ENCODE data around the gene ASCL5. TPM values are rescaled to one million over a fixed set of nuclear protein-coding genes. Genes with fewer than 3 reads are reported as not detected.

ASCL5 gene
- total RNA-seq, 1 donor from 2014 or later = not detected

GRCh38 chr1:201119206-201120197 lies 7.5 kb downstream of the ASCL5 start:
- peaks cover 40% of the 10 kb centered on the region for H3K27me3 Mint-ChIP-seq (ENCODE audit: low read depth)
- H3K4me1 Mint-ChIP-seq (ENCODE audit: low read depth) = peaks cover 2% of the 10 kb centered on the region
- H3K4me3 Mint-ChIP-seq (ENCODE audit: low read depth) = no peak overlapping the region
- intact Hi-C loops (cut with micrococcal nuclease) = loop anchor here (10.0 kb wide), 1 partner anchor 495 kb away; the partner anchor contains the start of gene KIF14
- H3K9me3 Mint-ChIP-seq = no peaks in the 10 kb centered on the region
- peak; percentile 29 for DNase-seq (ENCODE audit: low spot score)
- no peak overlapping the region for H3K27ac Mint-ChIP-seq
- H3K36me3 Mint-ChIP-seq (ENCODE audit: low read depth) = no peaks in the 10 kb centered on the region

- no peaks in the 10 kb centered on the region for H3K9me3 Mint-ChIP-seq
- H3K4me1 Mint-ChIP-seq (ENCODE audit: low read depth) = peaks cover 2% of the 10 kb centered on the region
- no peak for DNase-seq (ENCODE audit: low spot score)
- no peak overlapping the region for H3K4me3 Mint-ChIP-seq (ENCODE audit: low read depth)
- H3K27ac Mint-ChIP-seq = no peak overlapping the region
- intact Hi-C loops (cut with micrococcal nuclease) = loop anchor here (10.0 kb wide), 1 partner anchor 491 kb away; the partner anchor contains the start of gene KIF14
- no peaks in the 10 kb centered on the region for H3K36me3 Mint-ChIP-seq (ENCODE audit: low read depth)
- peaks cover 46% of the 10 kb centered on the region for H3K27me3 Mint-ChIP-seq (ENCODE audit: low read depth)
Measured at GRCh38 chr1:201116091-201116490, 10.9 kb downstream of the ASCL5 start.

- intact Hi-C loops (cut with micrococcal nuclease) = loop anchor here (2.0 to 10.0 kb wide), 2 partner anchors 143 to 491 kb away; partner anchors contain the start of gene KIF14
- no peak for DNase-seq (ENCODE audit: low spot score)
- Mint-ChIP-seq H3K4me1 (ENCODE audit: low read depth) (peaks cover 2% of the 10 kb centered on the region), H3K9me3 (no peaks in the 10 kb centered on the region), H3K36me3 (ENCODE audit: low read depth) (no peaks in the 10 kb centered on the region), H3K27ac (no peak overlapping the region), H3K4me3 (ENCODE audit: low read depth) (no peak overlapping the region), H3K27me3 (ENCODE audit: low read depth) (peaks cover 45% of the 10 kb centered on the region)
Measured at GRCh38 chr1:201115390-201115937, 11.5 kb downstream of the ASCL5 start.

GRCh38 chr1:201114245-201115131 lies 12.5 kb downstream of the ASCL5 start:
- H3K27ac Mint-ChIP-seq = no peak overlapping the region
- no peaks in the 10 kb centered on the region for H3K36me3 Mint-ChIP-seq (ENCODE audit: low read depth)
- H3K4me1 Mint-ChIP-seq (ENCODE audit: low read depth) = peaks cover 2% of the 10 kb centered on the region
- intact Hi-C loops (cut with micrococcal nuclease) = loop anchor here (1.0 to 10.0 kb wide), 3 partner anchors 28 to 490 kb away; partner anchors contain the start of gene KIF14
- peak overlapping the region; percentile 80 for H3K4me3 Mint-ChIP-seq (ENCODE audit: low read depth)
- peak; percentile 54 for DNase-seq (ENCODE audit: low spot score)
- peaks cover 43% of the 10 kb centered on the region for H3K27me3 Mint-ChIP-seq (ENCODE audit: low read depth)
- no peaks in the 10 kb centered on the region for H3K9me3 Mint-ChIP-seq

- no peak for DNase-seq (ENCODE audit: low spot score)
- no peak overlapping the region for H3K27ac Mint-ChIP-seq
- intact Hi-C loops (cut with micrococcal nuclease) = loop anchor here (1.0 to 10.0 kb wide), 3 partner anchors 27 to 489 kb away; partner anchors contain the start of gene KIF14
- peak overlapping the region; percentile 80 for H3K4me3 Mint-ChIP-seq (ENCODE audit: low read depth)
- H3K27me3 Mint-ChIP-seq (ENCODE audit: low read depth) = peaks cover 37% of the 10 kb centered on the region
- no peaks in the 10 kb centered on the region for H3K36me3 Mint-ChIP-seq (ENCODE audit: low read depth)
- H3K4me1 Mint-ChIP-seq (ENCODE audit: low read depth) = peaks cover 2% of the 10 kb centered on the region
- H3K9me3 Mint-ChIP-seq = no peaks in the 10 kb centered on the region
Measured at GRCh38 chr1:201113451-201114244, 13.3 kb downstream of the ASCL5 start.

- peaks cover 2% of the 10 kb centered on the region for H3K4me1 Mint-ChIP-seq (ENCODE audit: low read depth)
- H3K9me3 Mint-ChIP-seq = no peaks in the 10 kb centered on the region
- intact Hi-C loops (cut with micrococcal nuclease) = loop anchor here (10.0 kb wide), 1 partner anchor 488 kb away; the partner anchor contains the start of gene KIF14
- H3K36me3 Mint-ChIP-seq (ENCODE audit: low read depth) = no peaks in the 10 kb centered on the region
- H3K27me3 Mint-ChIP-seq (ENCODE audit: low read depth) = peaks cover 36% of the 10 kb centered on the region
- H3K4me3 Mint-ChIP-seq (ENCODE audit: low read depth) = no peak overlapping the region
- no peak for DNase-seq (ENCODE audit: low spot score)
- H3K27ac Mint-ChIP-seq = no peak overlapping the region
Measured at GRCh38 chr1:201112926-201113325, 14.1 kb downstream of the ASCL5 start.

- no peaks in the 10 kb centered on the region for H3K9me3 Mint-ChIP-seq
- H3K36me3 Mint-ChIP-seq (ENCODE audit: low read depth) = no peaks in the 10 kb centered on the region
- H3K4me1 Mint-ChIP-seq (ENCODE audit: low read depth) = peaks cover 2% of the 10 kb centered on the region
- DNase-seq (ENCODE audit: low spot score) = no peak
- intact Hi-C loops (cut with micrococcal nuclease) = loop anchor here (10.0 kb wide), 1 partner anchor 487 kb away; the partner anchor contains the start of gene KIF14
- H3K27ac Mint-ChIP-seq = no peak within 1 kb of the TSS
- no peak within 1 kb of the TSS for H3K4me3 Mint-ChIP-seq (ENCODE audit: low read depth)
- H3K27me3 Mint-ChIP-seq (ENCODE audit: low read depth) = peaks cover 32% of the 10 kb centered on the region
Measured at GRCh38 chr1:201112173-201112731, 14.7 kb downstream of the ASCL5 start, which contains the start of gene CACNA1S. Gene CACNA1S (minus strand): TSS chr1:201112426. CDS start chr1:201112339, 87 bp downstream.

GRCh38 chr1:201111672-201112071 lies 15.3 kb downstream of the ASCL5 start:
- no peak for DNase-seq (ENCODE audit: low spot score)
- Mint-ChIP-seq H3K36me3 (ENCODE audit: low read depth) (no peaks in the 10 kb centered on the region), H3K4me1 (ENCODE audit: low read depth) (peaks cover 2% of the 10 kb centered on the region), H3K4me3 (ENCODE audit: low read depth) (no peak overlapping the region), H3K27me3 (ENCODE audit: low read depth) (peaks cover 30% of the 10 kb centered on the region), H3K27ac (no peak overlapping the region), H3K9me3 (no peaks in the 10 kb centered on the region)
- intact Hi-C loops (cut with micrococcal nuclease) = loop anchor here (10.0 kb wide), 1 partner anchor 487 kb away; the partner anchor contains the start of gene KIF14

- Mint-ChIP-seq H3K36me3 (ENCODE audit: low read depth) (no peaks in the 10 kb centered on the region), H3K4me1 (ENCODE audit: low read depth) (peaks cover 2% of the 10 kb centered on the region)
Measured at GRCh38 chr1:201111156-201111555, 15.8 kb downstream of the ASCL5 start.

GRCh38 chr1:201110616-201111015 lies 16.4 kb downstream of the ASCL5 start:
- H3K4me1 Mint-ChIP-seq (ENCODE audit: low read depth) = peaks cover 2% of the 10 kb centered on the region

More at GRCh38 chr1:201111156-201111555, 15.8 kb downstream of the ASCL5 start:
- Mint-ChIP-seq H3K27ac (no peak overlapping the region), H3K9me3 (no peaks in the 10 kb centered on the region), H3K4me3 (ENCODE audit: low read depth) (no peak overlapping the region), H3K27me3 (ENCODE audit: low read depth) (peaks cover 25% of the 10 kb centered on the region)
- intact Hi-C loops (cut with micrococcal nuclease) = loop anchor here (10.0 kb wide), 1 partner anchor 486 kb away; the partner anchor contains the start of gene KIF14
- DNase-seq (ENCODE audit: low spot score) = no peak

GRCh38 chr1:201110138-201110537 lies 16.8 kb downstream of the ASCL5 start:
- H3K27me3 Mint-ChIP-seq (ENCODE audit: low read depth) = peaks cover 18% of the 10 kb centered on the region
- no peak overlapping the region for H3K27ac Mint-ChIP-seq
- no peak overlapping the region for H3K4me3 Mint-ChIP-seq (ENCODE audit: low read depth)
- intact Hi-C loops (cut with micrococcal nuclease) = loop anchor here (10.0 kb wide), 1 partner anchor 485 kb away; the partner anchor contains the start of gene KIF14
- no peaks in the 10 kb centered on the region for H3K36me3 Mint-ChIP-seq (ENCODE audit: low read depth)
- DNase-seq (ENCODE audit: low spot score) = no peak
- H3K9me3 Mint-ChIP-seq = no peaks in the 10 kb centered on the region
- H3K4me1 Mint-ChIP-seq (ENCODE audit: low read depth) = peaks cover 2% of the 10 kb centered on the region

More at GRCh38 chr1:201110616-201111015, 16.4 kb downstream of the ASCL5 start:
- no peaks in the 10 kb centered on the region for H3K9me3 Mint-ChIP-seq
- no peak overlapping the region for H3K27ac Mint-ChIP-seq
- H3K4me3 Mint-ChIP-seq (ENCODE audit: low read depth) = no peak overlapping the region
- H3K36me3 Mint-ChIP-seq (ENCODE audit: low read depth) = no peaks in the 10 kb centered on the region
- no peak for DNase-seq (ENCODE audit: low spot score)
- peaks cover 20% of the 10 kb centered on the region for H3K27me3 Mint-ChIP-seq (ENCODE audit: low read depth)
- intact Hi-C loops (cut with micrococcal nuclease) = loop anchor here (10.0 kb wide), 1 partner anchor 486 kb away; the partner anchor contains the start of gene KIF14
